ENCODE measurements around the gene KDM5C.

DNA sequence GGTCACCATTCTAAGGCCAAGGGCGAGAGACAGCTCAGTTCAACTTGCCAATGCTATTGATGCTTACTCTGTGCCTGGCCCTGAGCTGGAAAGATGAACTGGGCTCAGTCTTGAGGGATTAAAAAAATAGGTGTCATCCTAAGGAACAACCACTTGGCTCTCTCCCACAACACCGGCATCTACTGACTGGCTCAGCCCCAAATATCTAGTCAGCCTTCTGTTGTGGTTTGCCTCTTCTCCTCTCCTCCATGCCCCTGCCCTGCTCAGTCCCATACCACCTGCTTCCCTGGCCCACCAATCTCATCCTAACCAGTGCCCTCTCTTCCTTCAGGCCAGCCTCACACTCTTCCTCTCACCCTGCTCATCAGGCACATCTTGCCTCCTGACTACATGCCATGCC is 29.6 kb downstream of the KDM5C start:
- TF ChIP-seq, protein P1, sequence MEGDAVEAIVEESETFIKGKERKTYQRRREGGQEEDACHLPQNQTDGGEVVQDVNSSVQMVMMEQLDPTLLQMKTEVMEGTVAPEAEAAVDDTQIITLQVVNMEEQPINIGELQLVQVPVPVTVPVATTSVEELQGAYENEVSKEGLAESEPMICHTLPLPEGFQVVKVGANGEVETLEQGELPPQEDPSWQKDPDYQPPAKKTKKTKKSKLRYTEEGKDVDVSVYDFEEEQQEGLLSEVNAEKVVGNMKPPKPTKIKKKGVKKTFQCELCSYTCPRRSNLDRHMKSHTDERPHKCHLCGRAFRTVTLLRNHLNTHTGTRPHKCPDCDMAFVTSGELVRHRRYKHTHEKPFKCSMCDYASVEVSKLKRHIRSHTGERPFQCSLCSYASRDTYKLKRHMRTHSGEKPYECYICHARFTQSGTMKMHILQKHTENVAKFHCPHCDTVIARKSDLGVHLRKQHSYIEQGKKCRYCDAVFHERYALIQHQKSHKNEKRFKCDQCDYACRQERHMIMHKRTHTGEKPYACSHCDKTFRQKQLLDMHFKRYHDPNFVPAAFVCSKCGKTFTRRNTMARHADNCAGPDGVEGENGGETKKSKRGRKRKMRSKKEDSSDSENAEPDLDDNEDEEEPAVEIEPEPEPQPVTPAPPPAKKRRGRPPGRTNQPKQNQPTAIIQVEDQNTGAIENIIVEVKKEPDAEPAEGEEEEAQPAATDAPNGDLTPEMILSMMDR (IDR thresholded peaks at IDR 0.05; ENCODE audit: control extremely low read depth in 1 of 3, insufficient read depth in 1 of 3, low read depth in 1 of 3, low read length in 3 of 3), result no peak
- TF ChIP-seq SIN3A (conservative IDR thresholded peaks at IDR 0.05 in 1 of 2, IDR thresholded peaks at IDR 0.05 in 1 of 2; ENCODE audit: low read depth in 1 of 2, low read length in 2 of 2), result no peak
- TF ChIP-seq TEAD4 (IDR thresholded peaks at IDR 0.05; ENCODE audit: low read depth, low read length), result no peak
- TF ChIP-seq EZH2 (IDR thresholded peaks at IDR 0.05; ENCODE audit: low read depth, low read length, severe bottlenecking), result no peak
- TF ChIP-seq SP4 (IDR thresholded peaks at IDR 0.05; ENCODE audit: low read length), result no peak
- TF ChIP-seq POLR2AphosphoS5 (IDR thresholded peaks at IDR 0.05; ENCODE audit: low read depth, low read length), result no peak
- TF ChIP-seq RAD21 (IDR thresholded peaks at IDR 0.05 in 1 of 2, conservative IDR thresholded peaks at IDR 0.05 in 1 of 2; ENCODE audit: low read depth in 2 of 2, low read length in 2 of 2), result no peak
- TF ChIP-seq, protein P2, sequence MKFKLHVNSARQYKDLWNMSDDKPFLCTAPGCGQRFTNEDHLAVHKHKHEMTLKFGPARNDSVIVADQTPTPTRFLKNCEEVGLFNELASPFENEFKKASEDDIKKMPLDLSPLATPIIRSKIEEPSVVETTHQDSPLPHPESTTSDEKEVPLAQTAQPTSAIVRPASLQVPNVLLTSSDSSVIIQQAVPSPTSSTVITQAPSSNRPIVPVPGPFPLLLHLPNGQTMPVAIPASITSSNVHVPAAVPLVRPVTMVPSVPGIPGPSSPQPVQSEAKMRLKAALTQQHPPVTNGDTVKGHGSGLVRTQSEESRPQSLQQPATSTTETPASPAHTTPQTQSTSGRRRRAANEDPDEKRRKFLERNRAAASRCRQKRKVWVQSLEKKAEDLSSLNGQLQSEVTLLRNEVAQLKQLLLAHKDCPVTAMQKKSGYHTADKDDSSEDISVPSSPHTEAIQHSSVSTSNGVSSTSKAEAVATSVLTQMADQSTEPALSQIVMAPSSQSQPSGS (IDR thresholded peaks at IDR 0.05; ENCODE audit: low read length), result no peak
- TF ChIP-seq SP1 (IDR thresholded peaks at IDR 0.05; ENCODE audit: low read depth, low read length), result no peak
- TF ChIP-seq CREB1 (IDR thresholded peaks at IDR 0.05), result no peak
- no peak for TF ChIP-seq SRF (IDR thresholded peaks at IDR 0.05; ENCODE audit: low read depth, low read length)
- TF ChIP-seq JUND (IDR thresholded peaks at IDR 0.05; ENCODE audit: low read length), result no peak

Measured in H1 (cell line).